NCI-H2107 (cell line): Measurements from ENCODE around the gene MAP3K13.
"Not testable (repeated sequence)": the region's sequence is repeated elsewhere in the genome, so short reads cannot be mapped to it uniquely, and the experiment has no call there.

Experiments
- DNase-seq: peaks from one replicate; lab custom pipeline; 2025; lab: John Stamatoyannopoulos, UW

The MAP3K13 gene

GRCh38 chr3:185342459-185343174 is 20.3 kb upstream of the MAP3K13 start:
- DNase-seq: no peak

- DNase-seq: no peak
These were observed 15.5 kb upstream of the MAP3K13 start for GRCh38 chr3:185347399-185347798.

- no peak for DNase-seq
These were observed 12.1 kb upstream of the MAP3K13 start for GRCh38 chr3:185350841-185351240.

DNA sequence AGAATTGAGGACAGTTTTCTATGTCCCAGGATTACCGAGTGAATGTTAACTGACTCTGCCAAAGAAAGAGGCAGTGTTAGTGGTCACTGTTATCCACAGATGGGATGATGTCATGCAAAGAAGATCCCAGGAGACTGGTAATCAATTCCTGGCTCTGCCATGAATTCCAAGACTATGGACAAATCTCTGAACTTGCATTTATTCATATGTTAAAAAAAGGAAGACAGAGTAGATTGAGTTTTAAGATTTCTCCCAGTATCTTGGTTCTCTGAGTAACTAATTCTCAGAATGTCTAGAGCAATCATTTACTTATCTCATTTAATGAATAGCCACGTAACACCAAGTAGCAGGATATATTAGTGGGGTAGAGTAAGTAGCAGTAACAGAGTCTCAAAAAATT is 11.5 kb upstream of the MAP3K13 start:
- DNase-seq: no peak

DNA sequence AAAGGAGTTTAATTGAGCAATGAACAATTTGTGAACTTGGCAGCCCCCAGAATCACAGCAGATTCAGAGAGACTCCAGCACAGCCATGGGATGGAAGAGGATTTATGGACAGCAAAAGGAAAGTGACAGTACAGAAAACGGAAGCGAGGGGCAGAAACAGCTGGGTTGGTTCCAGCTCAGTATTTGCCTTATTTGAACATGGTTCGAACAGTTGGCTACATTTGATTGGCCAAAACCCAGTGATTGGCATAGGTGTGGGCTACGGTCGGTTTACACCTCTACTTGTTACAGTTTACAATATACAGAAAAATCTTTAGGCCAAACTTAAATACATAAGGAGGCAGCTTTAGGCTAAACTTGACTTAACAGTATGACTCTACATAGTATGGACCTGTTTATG is 9.7 kb upstream of the MAP3K13 start:
- no peak for DNase-seq

DNA sequence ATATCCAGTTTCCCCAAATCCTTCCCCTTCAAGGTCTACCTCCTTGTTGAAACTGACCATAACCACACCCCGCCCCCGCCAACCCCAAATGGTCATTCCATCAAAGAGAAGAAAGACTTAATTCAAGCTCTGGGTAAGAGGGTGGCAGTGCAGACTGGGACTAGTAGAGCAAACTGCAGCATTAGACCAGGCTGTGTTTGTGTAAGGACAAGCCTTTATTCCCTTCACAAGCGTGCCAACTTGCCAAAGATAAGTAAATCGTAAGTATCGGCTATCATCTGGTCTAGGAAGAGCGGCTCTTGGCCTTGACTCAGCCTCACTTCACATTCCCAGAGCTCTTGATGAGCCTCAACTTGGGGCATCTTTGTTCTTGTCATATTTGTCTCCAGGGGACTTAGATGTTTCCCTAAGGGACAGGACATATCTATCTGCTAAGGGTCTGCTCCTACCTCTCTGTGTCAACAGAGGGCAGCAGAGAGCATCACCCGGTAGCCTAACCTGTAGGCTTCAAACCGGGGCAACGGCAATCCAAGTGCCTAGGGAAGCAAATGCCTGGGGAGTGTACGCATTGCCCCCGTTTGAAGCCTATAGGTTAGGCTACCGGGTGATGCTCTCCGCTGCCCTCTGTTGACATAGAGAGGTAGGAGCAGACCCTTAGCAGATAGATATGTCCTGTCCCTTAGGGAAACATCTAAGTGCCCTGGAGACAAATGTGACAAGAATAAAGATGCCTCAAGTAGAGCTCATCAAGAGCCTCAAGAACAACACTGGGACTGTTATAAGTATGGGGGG is 8.9 kb upstream of the MAP3K13 start:
- peak; percentile 94 for DNase-seq

DNA sequence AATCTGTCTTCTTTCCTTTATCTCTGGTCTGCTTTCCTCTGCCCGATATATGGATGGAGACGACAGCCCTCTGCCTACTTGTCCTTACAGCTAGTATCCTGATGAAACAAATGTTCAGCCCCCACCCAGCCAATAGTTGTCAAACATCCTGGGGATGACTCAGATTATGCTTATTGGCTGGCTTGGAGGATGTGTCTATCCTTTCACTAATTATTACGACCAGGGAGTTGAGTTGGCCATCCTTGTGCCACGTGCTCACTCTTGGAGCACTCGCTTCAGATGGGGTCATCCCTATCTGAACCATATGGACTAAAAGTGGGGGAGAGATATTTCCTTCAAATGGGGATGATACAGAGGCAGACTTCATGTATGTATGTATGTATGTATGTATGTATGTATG is 6.4 kb upstream of the MAP3K13 start:
- DNase-seq: no peak

- DNase-seq: no peak
These were observed 1.0 kb upstream of the MAP3K13 start for GRCh38 chr3:185361920-185362319.

- DNase-seq: peak; percentile 74
These were observed 797 bp downstream of the MAP3K13 start for GRCh38 chr3:185363662-185364203.

DNA sequence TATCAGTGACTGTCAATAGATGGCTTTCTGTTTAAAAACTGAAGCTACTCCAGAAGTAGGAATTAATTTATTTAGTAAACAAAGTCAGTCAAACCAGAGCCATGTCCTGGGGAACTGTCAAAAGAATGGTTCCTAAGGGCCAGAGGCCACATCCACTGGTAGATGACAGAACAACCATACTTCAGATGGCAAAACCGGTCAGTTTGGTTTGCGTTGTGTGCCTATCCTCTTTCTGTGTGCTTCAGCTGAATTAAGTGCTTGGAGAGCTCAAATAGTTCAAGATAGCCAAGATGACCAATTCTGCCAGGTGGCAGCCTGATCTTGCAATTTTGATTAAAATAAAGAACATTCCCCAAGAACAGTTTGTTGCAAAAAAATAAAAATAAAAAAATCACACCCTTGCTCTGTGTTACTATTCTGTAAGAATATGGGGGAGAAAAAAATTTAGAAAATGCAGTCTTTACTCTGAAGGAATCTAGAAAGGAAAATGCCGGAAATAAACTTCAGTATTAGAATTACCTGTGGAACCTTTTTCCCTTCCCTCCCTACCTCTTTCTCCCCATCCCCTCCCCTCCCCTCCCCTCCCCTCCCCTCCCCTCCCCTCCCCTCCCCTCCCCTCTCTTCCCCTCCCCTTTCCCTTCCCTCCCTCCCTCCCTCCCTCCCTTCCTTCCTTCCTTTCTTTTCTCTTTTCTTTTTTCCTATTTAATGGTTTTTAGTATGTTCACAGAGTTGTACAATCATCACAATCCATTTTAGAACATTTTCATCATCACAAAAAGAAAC is 2.5 kb downstream of the MAP3K13 start:
- DNase-seq: no peak

GRCh38 chr3:185366074-185366335 is 3.1 kb downstream of the MAP3K13 start:
- no peak for DNase-seq

GRCh38 chr3:185366913-185367312 is 4.0 kb downstream of the MAP3K13 start:
- no peak for DNase-seq

GRCh38 chr3:185370349-185370748 is 7.4 kb downstream of the MAP3K13 start:
- not testable (repeated sequence) for DNase-seq

DNA sequence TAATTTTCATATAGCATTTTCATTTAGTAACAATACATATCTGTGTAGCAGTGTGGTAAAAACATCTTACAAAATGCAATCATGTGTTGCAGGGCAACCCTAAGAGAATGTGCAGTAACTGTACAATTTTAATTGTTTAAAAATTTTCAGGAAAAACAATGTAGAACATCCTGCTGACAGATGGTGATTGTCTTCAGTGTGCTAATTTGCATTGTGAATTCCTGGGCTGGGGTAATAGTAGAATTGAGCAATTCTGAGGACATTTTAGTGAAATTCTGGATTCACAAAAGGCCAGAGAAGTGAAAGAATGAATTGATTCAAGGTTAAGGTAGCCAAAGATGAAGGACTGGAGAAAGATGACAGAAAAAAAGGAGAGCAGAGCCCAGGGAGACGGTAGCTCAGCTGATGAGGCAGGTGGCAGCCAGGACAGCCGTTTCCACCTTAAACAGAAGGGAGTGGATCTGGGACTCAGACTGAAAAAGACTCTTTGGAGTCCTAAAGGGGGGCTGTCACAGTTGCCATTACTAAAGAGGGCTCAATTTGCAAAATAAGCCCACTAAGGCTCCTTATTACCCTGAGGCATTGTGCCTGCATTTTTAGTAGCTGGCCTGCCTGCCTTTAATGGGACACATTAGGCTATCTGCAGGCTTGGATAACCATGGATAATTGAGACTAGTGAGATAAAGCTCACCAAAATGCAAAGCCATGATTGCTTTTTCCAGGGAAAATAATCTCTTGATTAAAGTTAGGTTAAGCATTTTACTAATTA is 8.6 kb downstream of the MAP3K13 start:
- no peak for DNase-seq

DNA sequence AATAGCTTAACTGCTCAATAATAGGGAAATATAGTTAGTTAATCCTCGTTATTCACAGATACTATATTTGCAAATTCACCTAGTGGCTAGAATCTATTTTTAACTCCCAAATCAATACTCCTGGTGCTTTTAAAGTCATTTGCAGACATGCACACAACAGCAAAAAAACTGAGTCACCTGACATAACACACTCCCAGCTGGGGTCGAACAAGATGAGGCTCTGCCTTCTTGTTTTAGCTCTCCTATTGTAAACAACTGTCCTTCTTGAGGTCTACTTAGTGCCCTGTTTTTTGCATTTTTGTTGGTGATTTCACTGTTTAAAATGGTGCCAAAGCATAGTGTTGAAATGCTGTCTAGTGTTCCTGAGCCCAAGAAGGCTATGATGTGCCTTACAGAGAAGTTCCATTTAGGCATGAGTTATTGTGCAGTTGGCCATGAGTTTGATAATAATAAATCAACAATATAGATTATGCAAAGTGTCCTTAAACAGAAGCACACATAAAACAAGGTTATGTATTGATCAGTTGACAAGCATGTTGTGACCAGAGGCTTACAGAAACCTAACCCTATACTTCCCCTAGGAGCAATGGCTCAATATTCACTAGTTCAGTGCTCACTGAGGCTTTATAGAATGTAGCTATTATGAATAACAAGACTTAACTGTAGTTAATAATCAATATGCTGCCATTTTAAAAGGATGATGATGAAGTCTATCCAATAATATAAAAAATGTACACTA is 18.6 kb downstream of the MAP3K13 start:
- DNase-seq: no peak

DNA sequence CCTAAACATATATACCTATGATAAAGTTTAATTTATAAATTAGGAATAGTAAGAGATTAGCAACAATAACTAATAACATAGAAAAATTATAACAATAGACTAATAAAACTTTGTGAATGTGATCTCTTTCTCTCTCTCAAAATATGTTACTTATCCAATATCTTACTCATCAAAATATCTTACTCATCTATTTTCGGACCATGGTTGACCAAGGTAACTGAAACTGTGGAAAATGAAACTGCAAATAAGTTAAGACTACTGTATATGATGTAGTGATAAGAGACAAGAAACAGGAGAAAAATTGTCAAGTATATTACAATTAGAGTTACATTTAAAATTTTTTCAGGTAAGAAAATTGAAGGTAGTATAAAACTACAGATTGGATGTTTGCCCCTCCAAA is 19.2 kb downstream of the MAP3K13 start:
- no peak for DNase-seq

- not testable (repeated sequence) for DNase-seq
These were observed 23.6 kb downstream of the MAP3K13 start for GRCh38 chr3:185386515-185386914.

DNA sequence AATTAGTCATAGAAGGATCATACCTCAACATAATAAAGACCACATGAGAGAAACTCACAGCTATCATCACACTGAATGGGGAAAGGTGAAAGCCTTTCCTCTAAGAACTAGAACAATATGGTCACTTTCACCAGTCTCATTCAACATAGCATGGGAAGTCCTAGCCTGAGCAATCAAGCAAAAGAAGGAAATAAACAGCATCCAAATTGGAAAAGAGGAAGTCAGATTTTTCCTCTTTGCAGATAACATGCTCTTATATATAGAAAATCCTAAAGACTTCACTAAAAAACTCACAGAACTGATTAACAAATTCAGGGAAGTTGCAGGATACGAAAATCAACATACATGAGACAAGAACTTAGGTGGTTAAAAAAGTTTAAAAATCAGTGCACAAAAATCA is 24.7 kb downstream of the MAP3K13 start:
- DNase-seq: no peak

DNA sequence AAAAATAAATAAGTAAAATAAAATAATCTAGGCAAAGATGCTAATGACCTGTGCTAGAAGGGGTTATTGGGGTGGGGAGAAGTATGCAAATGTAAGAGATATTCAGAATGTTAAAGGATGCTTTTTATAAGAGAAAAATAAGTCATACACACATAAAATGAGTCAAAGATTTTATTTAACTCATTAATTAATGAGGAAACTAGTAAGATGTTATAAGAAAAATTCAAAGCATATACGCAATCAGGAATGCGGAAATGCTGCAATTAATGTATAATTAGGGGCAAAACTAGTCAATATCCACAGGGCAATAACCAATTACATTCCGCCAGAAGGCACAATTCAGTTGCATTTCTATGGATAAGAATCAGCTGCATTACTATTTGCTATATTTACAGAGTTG is 30.1 kb downstream of the MAP3K13 start:
- no peak for DNase-seq

GRCh38 chr3:185397676-185398075 is 34.7 kb downstream of the MAP3K13 start:
- no peak for DNase-seq
